Stomach (tissue), 4 donors: ENCODE measurements around the gene PYGB.

ENCODE experiments used
- CTCF ChIP-seq, 7 experiments: fragments of 450-650 bp in 4 of 7; fragments of 200-600 bp in 3 of 7; sonication (generic) in 3 of 7; IDR thresholded peaks; one replicate each; pipeline ENCODE4 v1.5.1; 2016 to 2019; ENCODE audit warnings: antibody characterized with exemption in 7 of 7, control low read depth in 2 of 7, mild to moderate bottlenecking in 1 of 7
- EP300 ChIP-seq: sonication (generic); formaldehyde crosslinking; IDR thresholded peaks from one replicate; pipeline ENCODE4 v1.6.1; 2017; ENCODE audit warnings: antibody characterized with exemption
- POLR2A ChIP-seq, 4 donors: fragments of 450-650 bp; IDR thresholded peaks; one replicate each; pipeline ENCODE4 v1.6.1; 2016; ENCODE audit warnings: antibody characterized with exemption in 4 of 4, control low read depth in 2 of 4, mild to moderate bottlenecking in 1 of 4, moderate library complexity in 1 of 4
- POLR2AphosphoS5 ChIP-seq, 3 donors: sonication (generic); formaldehyde crosslinking; IDR thresholded peaks; one replicate each; pipeline ENCODE4 v1.6.1; 2016; ENCODE audit warnings: antibody characterized with exemption in 3 of 3

GRCh38 chr20:25276533-25277050 lies 28.7 kb downstream of the PYGB start:
- TF ChIP-seq EP300 = no peak
- TF ChIP-seq POLR2A (IDR thresholded peaks at IDR 0.05) = no peak
- no peak for TF ChIP-seq CTCF (IDR thresholded peaks at IDR 0.05)
- TF ChIP-seq POLR2AphosphoS5 (IDR thresholded peaks at IDR 0.05) = no peak
